GM18907 (cell line): ENCODE results near the gene HTR3D.
"Not testable (repeated sequence)": the region's sequence is repeated elsewhere in the genome, so short reads cannot be mapped to it uniquely, and the experiment has no call there.

ENCODE experiments used
- ATAC-seq: cut with Tn5 transposase; IDR thresholded peaks from one replicate; pipeline ENCODE4 v1.9.1; 2021; ENCODE audit warnings: mild to moderate bottlenecking, moderate library complexity; ENCODE audit not compliant: unreplicated experiment

The HTR3D gene, protein sequence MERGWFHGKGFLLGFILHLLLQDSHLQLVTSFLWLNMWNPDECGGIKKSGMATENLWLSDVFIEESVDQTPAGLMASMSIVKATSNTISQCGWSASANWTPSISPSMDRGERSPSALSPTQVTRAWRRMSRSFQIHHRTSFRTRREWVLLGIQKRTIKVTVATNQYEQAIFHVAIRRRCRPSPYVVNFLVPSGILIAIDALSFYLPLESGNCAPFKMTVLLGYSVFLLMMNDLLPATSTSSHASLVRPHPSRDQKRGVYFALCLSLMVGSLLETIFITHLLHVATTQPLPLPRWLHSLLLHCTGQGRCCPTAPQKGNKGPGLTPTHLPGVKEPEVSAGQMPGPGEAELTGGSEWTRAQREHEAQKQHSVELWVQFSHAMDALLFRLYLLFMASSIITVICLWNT

DNA sequence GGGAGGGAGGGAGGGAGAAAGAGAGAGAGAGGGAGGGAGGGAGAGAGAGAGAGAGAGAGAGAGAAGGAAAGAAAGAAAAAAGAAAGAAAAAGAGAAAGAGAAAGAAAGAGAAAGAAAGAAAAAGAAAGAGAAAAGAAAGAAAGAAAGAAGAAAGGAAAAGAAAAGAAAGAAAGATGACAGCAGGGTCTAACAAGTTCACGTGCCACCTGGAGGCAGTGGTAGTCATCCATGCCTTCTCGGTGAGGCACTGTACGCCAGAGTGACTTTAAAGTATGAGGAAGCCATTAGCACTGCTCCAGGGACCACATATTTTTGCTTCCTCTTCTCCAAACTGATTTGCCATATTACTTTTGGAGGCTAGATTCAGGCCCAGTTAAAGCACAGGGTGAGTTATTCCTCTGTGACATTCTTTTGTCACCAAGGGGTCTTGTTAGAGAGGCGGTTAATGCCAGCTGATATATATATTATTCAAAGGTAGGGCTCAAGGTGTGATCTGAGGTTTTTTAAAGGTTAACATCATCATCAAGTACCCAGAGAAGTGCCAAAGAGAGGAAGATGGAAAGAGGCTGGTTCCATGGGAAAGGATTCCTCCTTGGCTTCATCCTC, at the start of gene HTR3D:
TSS of gene HTR3D (plus strand) at position 556 of the 606 bp plus-strand sequence. CDS start at position 556, 0 bp downstream.
- no peak for ATAC-seq

GRCh38 chr3:183981990-183982644, 49.4 kb upstream of the HTR3D start:
- ATAC-seq: no peak

DNA sequence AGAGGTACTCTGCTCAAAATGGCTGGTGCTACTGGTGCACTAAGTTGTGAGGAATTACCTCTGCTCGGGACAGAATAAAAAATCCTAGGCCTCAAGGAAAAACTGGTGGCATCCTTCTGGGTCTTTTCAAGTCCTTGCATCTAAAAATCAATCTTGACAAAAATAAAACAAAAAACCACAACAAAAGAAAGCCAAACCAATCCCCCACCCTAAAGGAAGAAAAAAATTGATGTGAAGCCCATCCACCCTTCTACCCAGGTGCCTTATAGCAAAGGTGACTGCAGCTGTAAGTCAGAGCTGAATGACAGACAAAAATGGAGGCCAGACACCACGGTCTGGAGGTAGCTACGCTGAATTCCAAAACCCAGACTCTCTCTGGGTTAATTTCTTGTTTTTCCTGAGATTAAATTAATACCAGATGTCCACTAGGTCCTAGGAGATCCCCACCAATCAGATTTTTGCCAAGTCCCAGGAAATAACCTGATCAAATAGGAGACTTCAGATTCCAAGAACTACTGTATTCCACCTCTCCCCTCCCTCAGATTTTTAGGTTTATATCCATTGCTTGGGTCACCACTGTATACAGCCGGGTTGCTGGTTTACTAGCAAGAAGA, 47.3 kb upstream of the HTR3D start:
- ATAC-seq: no peak

GRCh38 chr3:183984749-183985729, 46.5 kb upstream of the HTR3D start:
- ATAC-seq: no peak

DNA sequence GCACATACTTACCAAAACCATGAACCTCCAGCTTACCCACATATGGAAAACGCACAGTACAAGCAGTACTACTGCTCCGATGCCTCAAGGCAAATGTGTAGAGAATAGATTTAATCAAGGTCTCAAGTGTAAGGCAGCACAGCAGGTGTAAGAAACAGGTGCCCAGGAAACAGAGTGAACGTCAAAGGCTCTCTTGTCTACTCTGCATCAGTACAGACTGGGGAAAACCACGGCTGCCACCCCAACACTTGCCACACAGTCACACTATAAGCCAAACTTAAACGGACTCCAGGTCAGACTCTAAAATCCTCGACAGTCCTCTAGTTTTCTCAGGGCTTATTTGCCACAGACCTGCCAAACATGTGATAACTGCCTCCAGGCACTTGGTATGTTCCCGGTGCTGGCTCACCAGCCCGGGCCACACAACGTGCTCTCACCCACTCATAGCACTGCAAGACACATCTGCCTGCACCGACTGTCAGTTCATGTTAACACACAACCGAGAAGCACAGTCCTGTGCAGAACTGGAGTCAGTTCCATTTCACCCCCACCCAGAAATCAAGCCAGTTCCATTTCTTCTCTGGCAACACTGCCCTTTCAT, 44.4 kb upstream of the HTR3D start:
- no peak for ATAC-seq

DNA sequence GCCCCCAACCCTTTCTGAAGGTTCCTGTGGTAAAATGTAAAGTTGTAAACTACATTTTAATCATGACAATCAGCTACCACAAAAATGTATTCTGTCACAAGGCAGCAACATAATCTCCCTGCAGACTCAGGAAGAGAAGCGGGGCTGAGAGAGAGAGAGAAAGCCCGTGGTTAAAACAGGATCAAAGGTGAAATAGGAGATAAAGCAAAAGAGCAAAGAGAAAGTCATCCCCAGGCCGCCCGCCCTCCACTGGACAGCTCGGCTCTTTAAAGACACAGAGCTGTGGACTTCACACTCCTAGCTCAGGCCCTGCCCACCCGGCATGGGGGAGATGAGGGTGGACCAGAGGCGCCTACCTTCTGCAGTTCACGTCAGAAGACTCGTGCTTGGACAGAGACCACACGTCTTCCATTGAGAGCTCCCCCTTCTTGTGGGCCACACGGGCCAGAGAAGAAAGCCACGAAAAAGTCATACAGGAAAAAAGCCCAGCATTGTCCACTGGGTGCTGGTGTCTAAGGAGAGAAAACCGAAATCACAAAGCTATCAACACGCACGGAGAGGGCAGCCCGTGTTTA, 43.2 kb upstream of the HTR3D start:
- no peak for ATAC-seq

DNA sequence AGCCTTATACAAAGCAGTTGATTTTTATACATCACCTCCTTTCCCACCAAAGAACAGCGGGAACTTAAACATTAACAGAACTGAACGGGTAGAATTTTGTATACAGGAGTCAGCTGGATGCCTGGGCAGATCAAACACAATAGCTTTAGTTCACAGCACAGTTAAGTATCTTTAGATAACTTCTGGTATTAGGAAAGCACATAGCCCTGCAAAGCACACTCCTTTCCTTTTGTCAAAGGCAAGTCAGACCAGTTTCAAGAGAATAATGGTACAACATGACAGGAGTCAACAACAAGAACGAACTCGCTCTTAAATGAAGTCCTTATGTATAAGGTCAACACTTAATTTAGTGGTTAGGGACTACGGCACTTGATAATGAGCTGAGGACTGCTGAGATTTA, 40.1 kb upstream of the HTR3D start:
- ATAC-seq: no peak

GRCh38 chr3:184001761-184002160, 29.8 kb upstream of the HTR3D start:
- no peak for ATAC-seq

DNA sequence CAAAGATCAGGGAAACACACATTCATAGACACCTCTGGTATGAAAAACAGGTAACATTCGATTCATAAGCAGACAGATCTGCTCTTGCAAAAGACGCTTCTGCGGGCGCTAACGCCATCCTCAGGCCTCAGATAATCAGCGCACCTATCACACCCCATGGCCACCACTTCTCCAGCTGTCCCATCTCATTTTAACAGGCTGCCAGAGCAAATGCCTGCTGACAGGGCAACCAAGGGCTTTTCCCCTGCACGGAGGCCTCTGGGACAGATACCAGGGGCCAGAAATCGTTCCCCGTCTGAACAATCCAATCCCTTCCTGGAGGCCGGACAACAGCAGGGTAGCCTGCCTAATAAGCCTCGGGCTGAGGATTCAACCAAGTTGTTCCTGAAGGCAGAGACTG, 29.1 kb upstream of the HTR3D start:
- no peak for ATAC-seq

DNA sequence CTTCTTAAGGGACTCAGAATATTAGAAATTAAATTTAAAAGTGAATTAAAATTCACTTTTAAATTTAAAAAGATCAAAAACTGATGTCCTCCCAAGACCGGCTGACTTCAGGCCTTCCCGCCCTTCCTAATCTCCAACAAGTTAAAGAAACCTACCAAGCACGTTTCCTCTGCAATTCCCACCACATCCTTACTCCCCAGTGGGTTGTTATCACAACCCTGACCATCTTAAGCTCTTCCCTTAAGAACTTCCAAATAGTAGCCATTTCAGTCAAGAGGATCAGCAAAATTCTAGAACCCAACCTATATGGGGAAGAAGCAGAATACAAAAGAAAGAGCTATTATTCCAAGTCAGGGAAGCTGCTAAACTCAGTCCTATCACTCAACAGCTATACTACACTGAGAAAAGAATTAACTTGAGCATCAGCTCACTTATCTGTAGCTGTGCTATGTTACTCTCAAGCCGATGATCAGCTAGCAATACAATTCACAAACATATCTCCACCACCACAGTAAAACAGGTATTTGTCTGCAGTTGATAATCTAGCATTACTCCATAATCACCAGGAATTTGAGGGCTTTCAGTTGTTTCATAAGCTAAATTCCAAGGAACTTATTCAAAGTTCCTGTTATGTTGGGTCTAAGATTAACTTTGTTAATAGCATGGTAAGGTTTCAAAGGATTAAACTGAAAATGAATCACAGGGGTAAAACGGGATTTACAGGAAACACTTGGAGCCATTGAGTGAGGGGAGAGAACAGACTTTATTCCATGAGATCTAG, 28.2 kb upstream of the HTR3D start:
- no peak for ATAC-seq

GRCh38 chr3:184004476-184004875, 27.1 kb upstream of the HTR3D start:
- ATAC-seq: no peak

DNA sequence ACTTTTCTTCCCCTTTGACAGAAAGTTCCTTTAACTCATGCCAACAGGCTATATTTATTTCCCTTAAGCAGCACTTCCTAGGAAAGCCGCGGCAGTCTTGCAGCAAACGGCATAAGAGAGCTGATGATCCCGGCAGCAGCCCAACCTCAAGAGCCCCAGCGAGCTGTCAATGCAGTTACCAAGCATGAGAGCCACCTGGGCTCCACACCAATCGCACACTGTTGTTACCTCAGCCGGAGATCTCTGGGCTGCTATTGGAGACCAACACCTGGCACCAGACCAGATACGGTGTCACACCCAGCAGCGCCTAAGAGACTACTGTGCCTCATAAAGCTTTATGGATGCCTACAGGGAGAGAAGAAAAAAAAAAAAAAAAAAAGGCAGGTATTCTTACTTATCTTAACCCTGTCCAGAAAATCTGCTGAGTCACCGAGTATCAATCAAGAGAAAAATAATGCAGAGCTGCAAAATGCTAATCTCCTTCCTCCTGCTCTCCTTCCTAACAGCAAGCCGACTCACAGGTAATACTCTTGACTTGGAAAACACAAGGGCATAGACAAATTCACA, 25.5 kb upstream of the HTR3D start:
- ATAC-seq: peak; percentile 69

GRCh38 chr3:184007143-184007813, 24.3 kb upstream of the HTR3D start:
- ATAC-seq: not testable (repeated sequence)

DNA sequence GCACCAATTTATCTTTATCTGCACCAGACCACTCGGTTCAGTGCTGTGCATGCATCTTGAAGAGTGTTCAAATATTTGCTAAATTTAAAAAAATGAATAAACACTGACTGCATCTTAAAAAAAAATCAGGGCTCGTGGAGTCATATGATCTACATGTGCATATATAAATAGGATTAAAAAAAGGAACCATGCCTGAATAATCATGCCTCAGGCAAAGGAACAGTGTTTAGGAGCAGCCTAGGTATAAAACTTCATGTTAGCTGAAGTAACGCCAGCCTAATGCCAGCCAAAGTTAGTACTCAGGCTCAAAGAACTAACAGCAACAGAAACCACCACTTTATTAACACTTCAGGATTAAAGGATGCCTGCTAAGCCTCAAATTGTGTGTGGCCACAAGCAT, 23.4 kb upstream of the HTR3D start:
- no peak for ATAC-seq

DNA sequence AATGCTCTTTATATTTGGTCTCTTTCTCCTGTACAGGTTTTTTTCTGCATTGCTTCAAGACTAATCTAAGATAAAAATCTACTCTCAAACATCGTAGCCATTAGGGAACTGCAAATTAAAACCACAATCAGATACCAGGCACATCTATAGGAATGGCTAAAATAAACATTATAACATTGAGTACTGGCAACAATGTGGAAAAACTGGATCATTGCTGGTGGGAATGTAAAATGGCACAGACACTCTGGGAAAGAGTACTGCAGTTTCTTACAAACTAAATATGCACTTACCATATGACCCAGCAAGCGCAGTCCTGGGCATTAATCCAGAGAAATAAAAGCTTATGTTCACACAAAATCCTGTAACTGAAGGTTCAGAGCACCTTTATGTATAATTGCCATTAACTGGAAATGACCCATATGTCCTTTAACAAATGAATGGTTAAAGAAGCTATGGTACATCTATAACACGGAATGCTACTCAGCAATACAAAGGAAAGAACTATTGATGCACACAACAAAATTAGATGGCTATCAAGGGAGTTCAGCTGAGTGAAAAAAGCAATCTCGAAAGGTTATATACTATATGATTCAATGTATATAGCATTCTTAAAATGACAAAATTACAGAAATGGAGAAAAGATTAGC, 20.2 kb upstream of the HTR3D start:
- ATAC-seq: no peak

- ATAC-seq: no peak
Measured at GRCh38 chr3:184011937-184012889, 19.3 kb upstream of the HTR3D start.
